ENCODE results near the gene RACK1.

Gene RACK1

DNA sequence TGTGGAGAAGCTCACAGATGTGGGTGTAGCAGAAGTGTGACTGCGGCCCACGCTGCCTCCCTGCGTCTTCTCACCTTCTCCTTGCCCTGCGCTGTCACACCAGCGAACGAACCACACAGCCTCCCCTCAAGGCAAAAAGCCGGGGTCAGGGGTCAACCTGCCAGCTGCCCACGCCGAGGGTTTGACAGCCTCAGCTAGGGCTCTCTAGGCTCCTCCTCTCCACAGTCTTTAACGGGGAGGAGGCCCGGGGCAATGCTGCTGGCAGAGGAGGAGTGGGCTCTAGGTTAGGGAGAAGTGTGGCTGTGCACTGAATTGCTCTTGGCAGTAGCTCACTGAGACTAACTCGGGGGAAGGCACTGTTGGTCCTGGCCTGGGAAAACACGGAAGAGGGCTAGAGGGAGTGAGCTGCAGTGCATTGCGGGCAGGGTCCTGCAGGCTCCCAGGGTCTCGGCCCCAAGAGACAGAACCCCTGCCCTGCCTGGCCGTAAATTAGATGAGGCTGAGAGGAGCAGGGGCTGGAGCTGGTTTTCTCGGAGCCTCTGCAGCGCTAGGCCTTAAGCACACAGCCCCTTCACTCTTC is 21.5 kb upstream of the RACK1 start:
- Mint-ChIP-seq H3K9me3 (no peaks in the 10 kb centered on the region), H3K4me3 (no peak overlapping the region), H3K4me1 (peaks cover 10% of the 10 kb centered on the region), H3K27me3 (no peaks in the 10 kb centered on the region), H3K27ac (no peak overlapping the region)
- ATAC-seq (no peak), DNase-seq (no peak)

DNA sequence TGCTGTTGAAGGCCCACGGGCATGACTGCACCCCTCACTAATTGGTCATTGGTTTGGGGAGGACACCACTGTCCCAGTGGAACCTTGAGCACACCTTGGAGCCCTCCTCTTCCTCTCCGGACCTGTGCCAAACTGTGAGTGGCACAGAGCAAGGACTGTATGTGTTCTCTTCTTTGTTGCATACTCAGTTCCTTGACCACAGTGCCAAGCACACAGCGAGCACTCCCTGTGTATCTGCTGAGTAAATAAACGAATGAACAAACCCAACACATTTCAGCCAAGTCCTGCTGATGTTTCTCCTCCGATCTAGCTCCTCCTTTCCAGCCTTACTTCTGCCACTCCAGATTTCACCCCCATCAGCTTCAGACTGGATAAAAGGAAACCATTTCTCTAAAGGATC is 19.9 kb upstream of the RACK1 start:
- no peak for ATAC-seq
- H3K4me3 Mint-ChIP-seq, result peak overlapping the region in 1 of 2 donors; percentile 9
- H3K27ac Mint-ChIP-seq, result no peak overlapping the region

DNA sequence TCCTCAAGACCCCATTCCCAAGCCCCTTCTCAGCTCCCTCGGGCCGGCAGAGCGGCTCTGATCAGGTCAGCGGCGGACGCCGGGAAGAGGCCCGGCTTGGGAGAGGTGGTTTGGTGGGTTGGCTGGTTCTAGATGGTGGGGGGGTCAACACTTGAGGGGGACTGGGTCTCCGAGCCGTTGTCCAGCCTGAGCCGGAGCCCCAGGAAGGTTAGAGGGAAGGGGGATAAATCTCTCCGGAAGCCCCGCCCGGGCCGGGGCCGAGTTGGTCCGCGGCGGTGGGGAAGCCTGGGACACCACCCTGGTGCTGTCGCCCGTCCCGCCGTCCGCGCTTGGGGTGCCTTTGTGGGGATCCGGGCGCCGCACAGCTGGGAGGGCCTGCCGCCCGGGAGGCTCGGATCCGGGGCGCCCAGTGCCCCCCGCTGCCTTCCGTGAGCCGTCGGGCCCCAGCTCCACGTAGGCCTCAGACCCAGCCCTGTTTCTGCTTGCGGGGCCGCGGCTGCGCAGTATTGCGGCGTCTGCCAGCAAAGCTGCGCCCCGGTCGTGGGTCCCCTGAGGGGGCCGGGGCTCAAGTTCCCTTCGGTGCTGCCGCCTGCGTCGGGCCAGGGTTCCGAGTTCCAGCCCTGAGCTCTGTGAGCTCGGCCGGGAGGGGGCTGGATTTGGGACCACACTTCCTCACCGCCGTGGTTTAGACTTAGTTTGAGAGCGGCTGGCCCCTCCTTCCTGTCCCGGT is 17.8 kb upstream of the RACK1 start:
- peak; percentile 78 to 80 for DNase-seq

More for the DNA sequence above, 19.9 kb upstream of the RACK1 start:
- no peaks in the 10 kb centered on the region for H3K27me3 Mint-ChIP-seq
- DNase-seq, result no peak
- H3K9me3 Mint-ChIP-seq, result no peaks in the 10 kb centered on the region
- peaks cover 25% of the 10 kb centered on the region for H3K4me1 Mint-ChIP-seq

DNA sequence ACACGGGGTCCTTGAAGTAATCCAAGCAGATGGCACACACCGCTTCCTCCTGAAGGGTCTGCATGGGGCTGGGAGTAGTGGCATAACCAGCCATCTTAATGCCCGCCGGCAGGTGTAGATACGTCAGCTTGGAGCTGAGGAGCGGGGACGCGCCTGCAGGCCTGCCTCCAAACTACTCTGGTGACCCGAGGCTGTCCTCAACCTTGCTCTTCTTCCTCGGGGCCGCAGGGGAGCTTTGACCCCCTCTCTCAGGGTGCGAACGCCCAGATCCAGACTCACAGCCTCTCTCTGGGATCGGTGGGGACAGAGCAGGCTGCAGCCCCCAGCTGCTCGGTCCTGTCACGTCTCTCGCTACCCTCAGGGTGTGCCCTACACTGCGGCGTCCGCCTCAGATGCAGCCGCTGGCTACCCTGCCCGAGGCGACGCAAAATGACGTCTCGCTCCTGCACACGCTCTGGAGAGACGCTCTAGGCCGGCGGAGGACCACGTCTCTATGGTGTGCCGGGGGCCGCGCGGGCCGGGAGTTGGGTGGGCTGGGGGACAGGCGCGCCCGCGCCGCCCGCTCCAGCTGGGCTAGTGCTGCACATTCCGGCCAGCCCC is 17.1 kb upstream of the RACK1 start, which contains the start of gene TRIM52:
TRIM52 (minus strand) TSS at position 424 of the 600 bp plus-strand sequence; CDS start at position 94, 330 bp downstream.
- ATAC-seq (peak; percentile 93), DNase-seq (peak; percentile 92 to 93)
- H3K4me1 Mint-ChIP-seq, result peaks cover 52% of the 10 kb centered on the region
- peak within 1 kb of the TSS; percentile 97 to 99 for H3K4me3 Mint-ChIP-seq
- no peaks in the 10 kb centered on the region for H3K9me3 Mint-ChIP-seq
- H3K27me3 Mint-ChIP-seq, result no peaks in the 10 kb centered on the region
- H3K27ac Mint-ChIP-seq, result peak within 1 kb of the TSS; percentile 94 to 97

More for the DNA sequence above, 17.8 kb upstream of the RACK1 start:
- no peaks in the 10 kb centered on the region for H3K9me3 Mint-ChIP-seq
- H3K27ac Mint-ChIP-seq, result peak overlapping the region; percentile 94 to 97
- H3K4me3 Mint-ChIP-seq, result peak overlapping the region; percentile 97 to 99
- peak; percentile 67 for ATAC-seq
- H3K27me3 Mint-ChIP-seq, result no peaks in the 10 kb centered on the region
- H3K4me1 Mint-ChIP-seq, result peaks cover 45% of the 10 kb centered on the region

DNA sequence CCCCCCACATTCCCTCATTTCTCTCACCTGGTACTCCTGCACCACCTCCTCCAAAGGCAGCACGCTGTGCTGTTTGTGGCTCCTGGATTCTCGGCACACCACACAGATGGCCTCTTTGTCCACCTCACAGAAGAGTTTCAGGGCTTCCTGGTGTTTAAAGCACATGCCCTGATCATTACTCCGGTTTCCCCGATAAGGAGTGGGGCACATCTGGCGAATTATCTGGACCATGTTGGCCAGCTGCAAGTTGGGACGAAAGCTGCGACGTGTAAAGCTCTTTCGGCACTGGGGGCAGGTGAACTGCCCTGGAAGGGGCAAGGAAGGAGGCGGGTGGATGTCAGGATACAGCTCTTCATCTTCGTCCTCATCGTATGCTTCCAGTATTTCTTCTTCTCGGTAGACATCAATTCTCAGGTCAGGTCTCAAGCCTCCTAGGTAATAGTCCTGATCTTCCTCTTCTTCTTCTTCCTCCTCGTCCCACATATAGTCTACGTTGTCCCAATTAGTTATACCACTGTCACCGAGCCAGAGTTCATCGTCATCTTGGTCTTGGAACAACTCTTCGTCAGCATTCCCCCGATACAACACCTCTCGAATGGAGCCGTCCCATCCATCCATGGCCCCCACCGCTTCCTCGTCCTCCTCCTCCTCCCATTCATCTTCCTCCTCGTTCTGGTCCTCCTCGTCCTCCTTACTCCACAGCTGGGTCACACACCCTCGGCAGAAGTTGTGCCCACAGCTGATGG is 16.4 kb upstream of the RACK1 start:
- Mint-ChIP-seq H3K9me3 (no peaks in the 10 kb centered on the region), H3K4me1 (peaks cover 57% of the 10 kb centered on the region), H3K27me3 (no peaks in the 10 kb centered on the region), H3K4me3 (peak overlapping the region; percentile 97 to 99), H3K27ac (peak overlapping the region; percentile 94 to 97)
- no peak for DNase-seq
- ATAC-seq, result no peak

DNA sequence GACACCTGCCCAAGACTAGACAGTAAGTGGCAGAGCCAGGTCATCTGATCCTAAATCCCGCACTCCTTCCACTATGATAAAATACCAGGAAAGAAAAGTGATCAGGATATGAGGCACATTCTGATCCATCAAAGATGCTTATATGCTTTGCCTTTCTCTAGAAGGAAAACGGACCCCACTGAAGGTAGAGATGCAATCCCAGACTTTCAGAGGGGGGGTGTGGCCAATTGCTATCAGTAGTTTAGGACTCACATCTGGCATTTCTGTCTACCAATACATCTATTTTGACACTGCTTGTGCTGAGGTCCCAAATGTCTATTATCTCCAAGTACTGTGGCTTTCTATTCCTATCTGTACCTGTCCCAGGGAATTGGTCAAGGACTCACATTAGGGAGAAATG is 15.6 kb upstream of the RACK1 start:
- no peak for ATAC-seq
- Mint-ChIP-seq H3K27me3 (no peaks in the 10 kb centered on the region), H3K27ac (no peak overlapping the region), H3K9me3 (no peaks in the 10 kb centered on the region), H3K4me3 (peak overlapping the region; percentile 97 to 99), H3K4me1 (peaks cover 60% of the 10 kb centered on the region)
- DNase-seq, result no peak

DNA sequence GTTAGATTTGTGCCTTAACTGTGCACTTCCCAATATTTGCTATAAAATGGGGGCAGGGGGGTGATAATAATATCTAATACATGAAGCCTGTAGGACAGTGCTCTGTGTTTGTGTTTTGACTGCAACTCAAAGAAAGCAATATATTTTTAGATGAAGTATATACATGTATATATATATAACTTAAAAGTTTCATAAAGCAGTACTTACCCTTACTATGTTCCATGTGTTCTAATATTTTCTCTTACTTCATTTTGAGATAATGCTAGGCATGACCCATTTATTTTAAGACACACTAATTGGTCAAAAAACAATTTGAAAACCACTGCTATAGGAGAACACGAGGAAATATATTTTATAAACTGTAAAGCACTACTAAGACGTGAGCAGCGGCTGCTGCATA is 14.9 kb upstream of the RACK1 start:
- DNase-seq, result no peak
- H3K27ac Mint-ChIP-seq, result no peak overlapping the region
- H3K4me1 Mint-ChIP-seq, result peaks cover 60% of the 10 kb centered on the region
- no peak for ATAC-seq
- peak overlapping the region; percentile 97 to 99 for H3K4me3 Mint-ChIP-seq
- no peaks in the 10 kb centered on the region for H3K9me3 Mint-ChIP-seq
- no peaks in the 10 kb centered on the region for H3K27me3 Mint-ChIP-seq

DNA sequence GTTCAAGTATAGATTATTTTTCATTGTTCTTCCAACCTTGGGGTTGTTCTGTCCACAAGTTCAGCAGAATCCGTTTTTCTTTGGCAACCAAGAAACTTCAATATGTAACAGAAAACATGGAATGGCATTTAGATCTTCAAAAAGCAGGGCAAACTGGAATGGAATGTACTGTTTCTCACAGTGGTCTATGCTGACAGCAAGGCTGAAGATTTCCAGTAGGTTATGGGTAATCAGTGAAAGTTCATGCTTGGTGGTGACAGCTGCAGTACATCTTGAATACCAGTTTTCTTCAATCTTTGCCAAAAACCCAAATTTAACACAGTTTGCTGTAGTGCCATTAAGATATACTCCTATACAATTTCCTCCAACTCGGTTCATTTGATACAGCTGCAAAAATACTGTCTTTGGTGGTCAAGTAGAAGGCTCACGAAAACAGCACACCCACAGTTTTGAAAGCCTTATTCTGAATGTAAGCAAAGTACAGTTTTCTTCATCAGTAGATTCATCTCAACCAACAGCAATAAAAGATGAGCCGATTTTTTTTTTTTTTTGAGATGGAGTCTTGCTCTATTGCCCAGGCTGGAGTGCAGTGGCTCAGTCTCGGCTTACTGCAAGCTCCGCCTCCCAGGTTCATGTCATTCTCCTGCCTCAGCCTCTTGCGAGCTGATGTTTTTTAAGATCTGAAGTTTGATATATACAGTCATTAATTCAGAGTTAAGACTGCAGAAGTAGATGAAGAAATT is 12.3 kb upstream of the RACK1 start:
- ATAC-seq (no peak), DNase-seq (no peak)
- Mint-ChIP-seq H3K27ac (no peak overlapping the region), H3K9me3 (no peaks in the 10 kb centered on the region), H3K4me1 (peaks cover 73% of the 10 kb centered on the region), H3K4me3 (peak overlapping the region in 1 of 2 donors; percentile 13), H3K27me3 (no peaks in the 10 kb centered on the region)

DNA sequence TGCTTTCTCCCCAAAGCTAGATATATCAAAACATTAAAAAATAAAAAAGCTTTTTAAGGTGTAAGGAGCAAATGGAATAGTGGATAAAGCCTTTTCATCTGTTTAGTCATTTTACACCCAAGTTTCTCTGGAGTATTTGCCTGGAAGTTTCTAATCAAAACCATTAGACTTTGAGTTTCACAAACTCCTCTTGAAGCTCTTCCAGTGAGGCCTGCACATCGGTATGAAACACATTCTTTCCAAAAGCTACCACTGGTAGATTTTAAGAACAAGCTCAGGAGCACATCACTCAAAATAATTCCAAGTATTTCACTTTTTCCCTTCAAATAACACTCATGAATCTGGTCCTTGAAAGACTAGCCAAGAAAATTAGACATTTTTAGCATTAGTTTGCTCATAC is 11.6 kb upstream of the RACK1 start:
- ATAC-seq, result no peak
- Mint-ChIP-seq H3K27ac (no peak overlapping the region), H3K4me3 (no peak overlapping the region), H3K4me1 (peaks cover 80% of the 10 kb centered on the region), H3K27me3 (no peaks in the 10 kb centered on the region), H3K9me3 (no peaks in the 10 kb centered on the region)
- DNase-seq, result no peak

DNA sequence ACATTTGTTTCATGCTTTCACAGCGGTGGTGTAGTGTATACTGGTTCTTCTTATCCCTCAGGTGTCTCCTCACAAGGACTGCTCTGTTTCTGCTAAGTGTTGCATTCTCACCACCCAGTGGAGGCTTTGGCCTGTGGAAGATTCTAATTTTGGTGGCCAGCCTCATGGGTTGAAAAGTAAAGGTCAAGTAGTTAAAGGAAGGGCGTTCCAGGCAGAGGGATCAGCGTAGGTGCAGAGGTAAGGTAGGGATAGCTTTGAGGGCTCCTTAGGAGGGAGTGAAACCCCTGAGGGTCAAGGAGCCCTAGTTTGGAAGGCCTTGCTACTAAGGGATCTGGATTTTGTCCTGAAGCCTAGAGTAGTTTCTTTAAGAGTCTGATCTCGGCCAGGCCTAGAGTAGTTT is 4.6 kb upstream of the RACK1 start:
- Mint-ChIP-seq H3K9me3 (no peaks in the 10 kb centered on the region), H3K27ac (peak overlapping the region; percentile 36 to 56), H3K27me3 (no peaks in the 10 kb centered on the region), H3K4me3 (peak overlapping the region; percentile 98 to 99), H3K4me1 (peaks cover 67% of the 10 kb centered on the region)
- no peak for ATAC-seq
- DNase-seq, result no peak

DNA sequence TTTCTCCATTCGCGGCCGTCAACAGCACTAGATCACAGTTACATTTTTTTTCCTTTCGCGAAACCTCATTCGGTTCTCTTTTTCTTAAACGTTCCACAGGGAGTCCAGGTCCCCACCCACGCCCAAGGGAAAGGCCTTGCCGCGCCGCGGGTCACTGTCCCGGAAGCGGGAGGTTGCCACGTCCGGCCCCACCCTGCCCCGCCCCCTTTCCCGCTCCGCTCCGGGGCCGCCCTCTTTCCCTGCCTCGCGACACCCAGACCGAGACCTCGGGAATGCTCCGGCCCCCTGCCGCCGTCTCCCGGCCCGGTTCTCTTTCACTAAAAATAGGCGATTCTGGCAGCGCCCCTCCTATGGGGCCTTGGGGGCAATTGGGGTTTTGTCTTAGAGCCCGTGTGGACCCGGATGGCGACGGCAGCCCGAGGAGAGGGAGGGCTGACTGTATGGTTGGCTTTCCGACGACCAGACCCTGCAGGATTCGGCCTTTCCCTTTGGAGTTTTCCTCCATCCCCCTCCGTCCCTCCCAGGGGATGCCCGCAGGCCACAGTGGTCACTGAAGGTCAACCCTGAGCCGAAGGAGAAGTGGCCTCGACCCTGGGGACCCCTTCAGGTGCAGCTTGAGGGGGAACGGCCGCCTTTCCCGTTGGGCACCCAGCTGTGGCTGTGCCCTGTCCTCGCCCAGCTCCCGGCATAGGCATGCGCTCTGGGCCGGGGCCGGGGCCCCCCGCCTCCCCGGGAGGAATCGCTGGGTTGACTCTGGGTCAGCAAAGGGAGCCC is 2.8 kb upstream of the RACK1 start:
- peak; percentile 62 to 80 for DNase-seq
- Mint-ChIP-seq H3K27me3 (no peaks in the 10 kb centered on the region), H3K4me1 (peaks cover 70% of the 10 kb centered on the region), H3K4me3 (peak overlapping the region; percentile 98 to 99), H3K27ac (peak overlapping the region; percentile 96 to 100), H3K9me3 (no peaks in the 10 kb centered on the region)
- peak; percentile 48 for ATAC-seq

DNA sequence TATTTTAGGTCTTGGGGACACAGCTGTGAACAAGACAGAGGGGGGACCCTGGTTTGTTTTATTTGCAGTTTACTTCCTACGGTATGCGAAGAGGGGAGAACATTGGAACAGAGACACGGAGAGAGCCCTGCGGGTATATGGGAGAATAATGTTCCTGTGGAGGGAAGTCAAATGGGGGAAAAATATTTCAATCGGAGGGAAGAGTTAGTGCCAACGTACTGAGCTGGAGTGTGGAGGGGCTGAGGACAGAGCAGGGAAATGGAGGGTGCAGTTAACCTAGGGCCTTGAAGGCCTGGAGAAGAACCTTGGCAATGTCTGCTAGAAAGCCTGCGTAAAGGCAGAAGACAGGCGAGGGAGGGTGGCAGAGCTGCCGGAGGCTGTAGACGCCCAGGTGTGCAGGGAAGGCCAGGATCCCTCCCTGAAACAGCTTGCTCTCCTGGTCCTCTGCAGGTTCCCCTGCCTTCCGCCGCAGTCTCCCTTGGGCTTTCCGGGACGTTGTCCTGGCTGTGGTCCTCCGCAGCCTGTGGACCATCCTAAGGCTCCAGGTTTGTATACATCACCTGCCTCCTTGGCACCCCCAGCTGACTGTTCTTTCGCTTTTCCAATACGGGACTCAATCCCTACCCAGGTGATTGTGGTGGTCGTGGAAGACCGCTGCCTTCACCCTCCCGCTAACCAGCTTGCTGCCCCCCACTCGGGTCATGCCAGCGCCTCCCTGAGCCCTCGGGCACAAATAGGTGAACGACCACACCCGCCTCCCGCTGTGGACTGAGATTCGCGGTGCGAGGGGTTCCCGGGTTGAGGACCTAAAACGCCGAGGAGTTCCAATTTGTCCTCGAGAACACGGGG is 1.9 kb upstream of the RACK1 start:
- ATAC-seq, result peak; percentile 0
- H3K4me1 Mint-ChIP-seq, result peaks cover 70% of the 10 kb centered on the region
- no peaks in the 10 kb centered on the region for H3K9me3 Mint-ChIP-seq
- H3K27me3 Mint-ChIP-seq, result no peaks in the 10 kb centered on the region
- peak overlapping the region; percentile 98 to 99 for H3K4me3 Mint-ChIP-seq
- peak overlapping the region; percentile 96 to 100 for H3K27ac Mint-ChIP-seq
- DNase-seq, result no peak

DNA sequence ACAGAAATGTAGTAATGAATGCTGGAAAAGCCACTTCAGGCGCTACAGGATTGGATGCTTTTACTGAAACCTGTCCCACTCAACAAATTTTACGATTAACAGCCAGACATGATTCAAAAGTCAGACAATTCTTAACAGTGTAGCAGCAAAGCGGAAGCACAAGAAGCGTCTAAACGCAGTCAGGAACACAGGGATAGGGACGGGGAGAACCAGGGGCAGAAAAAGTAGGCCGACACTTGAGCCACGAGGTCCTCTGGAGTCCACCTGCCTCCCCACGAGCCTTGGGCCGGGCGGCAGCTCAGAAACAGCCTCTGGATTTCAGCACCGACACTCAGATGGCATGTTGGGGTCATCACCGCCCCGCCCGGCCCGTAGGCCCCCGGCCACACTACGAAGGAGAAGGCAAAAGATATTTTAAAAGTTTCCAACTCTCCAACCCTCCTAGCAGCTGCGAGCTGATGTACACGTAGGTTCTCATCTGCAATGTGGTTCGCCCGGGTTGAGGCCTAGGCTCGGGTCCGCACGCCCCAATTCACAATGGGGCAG is 615 bp downstream of the RACK1 start:
- no peak for DNase-seq
- H3K27ac Mint-ChIP-seq, result peak overlapping the region; percentile 99 to 100
- no peaks in the 10 kb centered on the region for H3K9me3 Mint-ChIP-seq
- no peaks in the 10 kb centered on the region for H3K27me3 Mint-ChIP-seq
- peaks cover 61% of the 10 kb centered on the region for H3K4me1 Mint-ChIP-seq
- peak overlapping the region; percentile 98 to 99 for H3K4me3 Mint-ChIP-seq
- peak; percentile 2 for ATAC-seq
